DMS153 treated with DMSO at 0.1 percent for 48 hours (cell line): ENCODE measurements around the gene SPATS2.

Experiments
- DNase-seq: peaks from one replicate; lab custom pipeline; 2025; ENCODE audit not compliant: unreplicated experiment; lab: John Stamatoyannopoulos, UW

SPATS2 gene

GRCh38 chr12:49461221-49461620 is 94.0 kb downstream of the SPATS2 start:
- no peak for DNase-seq

GRCh38 chr12:49462083-49462744 is 95.0 kb downstream of the SPATS2 start:
- DNase-seq, result no peak

- DNase-seq, result no peak
Measured at GRCh38 chr12:49465132-49465531, 97.9 kb downstream of the SPATS2 start.

- no peak for DNase-seq
Measured at GRCh38 chr12:49470986-49471385, 103.7 kb downstream of the SPATS2 start.

GRCh38 chr12:49471557-49471956 is 104.3 kb downstream of the SPATS2 start:
- no peak for DNase-seq

- DNase-seq, result no peak
Measured at GRCh38 chr12:49476091-49476490, 108.8 kb downstream of the SPATS2 start.

- no peak for DNase-seq
Measured at GRCh38 chr12:49478949-49479664, 111.8 kb downstream of the SPATS2 start.

GRCh38 chr12:49482095-49483051 is 115.1 kb downstream of the SPATS2 start:
- no peak for DNase-seq

GRCh38 chr12:49483619-49484018 is 116.4 kb downstream of the SPATS2 start:
- DNase-seq, result no peak

- DNase-seq, result no peak
Measured at GRCh38 chr12:49487605-49488004, 120.3 kb downstream of the SPATS2 start.

GRCh38 chr12:49489154-49489553 is 121.9 kb downstream of the SPATS2 start:
- DNase-seq, result no peak

GRCh38 chr12:49489720-49490119 is 122.5 kb downstream of the SPATS2 start:
- DNase-seq, result no peak

- DNase-seq, result no peak
Measured at GRCh38 chr12:49491823-49492222, 124.6 kb downstream of the SPATS2 start.

GRCh38 chr12:49493900-49494299 is 126.6 kb downstream of the SPATS2 start:
- DNase-seq, result no peak

GRCh38 chr12:49496417-49497360 is 129.4 kb downstream of the SPATS2 start:
- no peak for DNase-seq

- no peak for DNase-seq
Measured at GRCh38 chr12:49501895-49502294, 134.6 kb downstream of the SPATS2 start.

GRCh38 chr12:49502590-49502989 is 135.3 kb downstream of the SPATS2 start:
- DNase-seq, result no peak

- DNase-seq, result no peak
Measured at GRCh38 chr12:49503674-49504180, 136.5 kb downstream of the SPATS2 start.

GRCh38 chr12:49505672-49506071 is 138.4 kb downstream of the SPATS2 start:
- DNase-seq, result no peak

GRCh38 chr12:49507139-49507538 is 139.9 kb downstream of the SPATS2 start:
- DNase-seq, result no peak
